ENCODE measurements around the gene KIAA1671.
"Not testable (repeated sequence)": the region's sequence is repeated elsewhere in the genome, so short reads cannot be mapped to it uniquely, and the experiment has no call there.

KIAA1671 gene

GRCh38 chr22:25223269-25223850 lies 270.8 kb downstream of the KIAA1671 start:
- Histone ChIP-seq H3K79me2 (ENCODE audit: insufficient read depth, low read length) (no peaks in the 10 kb centered on the region), H3K36me3 (ENCODE audit: insufficient read depth, low read length) (no peaks in the 10 kb centered on the region), H3K27ac (ENCODE audit: low read depth, low read length, poor library complexity, severe bottlenecking) (no peak overlapping the region), H3K4me2 (ENCODE audit: low read length) (no peak overlapping the region), H3K9ac (ENCODE audit: low read length) (no peak overlapping the region), H3F3A (ENCODE audit: insufficient read depth, low read length) (no peaks in the 10 kb centered on the region), H2AFZ (ENCODE audit: low read length) (no peak overlapping the region), H3K4me1 (ENCODE audit: insufficient read depth, low read length, severe bottlenecking) (no peaks in the 10 kb centered on the region), H4K20me1 (ENCODE audit: insufficient read depth, low read length) (no peaks in the 10 kb centered on the region), H3K27me3 (ENCODE audit: insufficient read depth, low read length) (no peaks in the 10 kb centered on the region), H3K4me3 (ENCODE audit: low read depth, low read length, poor library complexity, severe bottlenecking) (no peak overlapping the region), H3K9me3 (ENCODE audit: low read length) (no peaks in the 10 kb centered on the region), H3K9me2 (ENCODE audit: low read depth, low read length) (no peaks in the 10 kb centered on the region)
- TF ChIP-seq EZH2 (IDR thresholded peaks at IDR 0.05; ENCODE audit: borderline replicate concordance, low read length): no peak

- Histone ChIP-seq H3K9me3 (ENCODE audit: low read length) (no peaks in the 10 kb centered on the region), H3K27me3 (ENCODE audit: insufficient read depth, low read length) (no peaks in the 10 kb centered on the region), H4K20me1 (ENCODE audit: insufficient read depth, low read length) (no peaks in the 10 kb centered on the region), H2AFZ (ENCODE audit: low read length) (no peak overlapping the region), H3K36me3 (ENCODE audit: insufficient read depth, low read length) (no peaks in the 10 kb centered on the region), H3K4me3 (ENCODE audit: low read depth, low read length, poor library complexity, severe bottlenecking) (no peak overlapping the region), H3K4me1 (ENCODE audit: insufficient read depth, low read length, severe bottlenecking) (no peaks in the 10 kb centered on the region), H3K9ac (ENCODE audit: low read length) (no peak overlapping the region), H3F3A (ENCODE audit: insufficient read depth, low read length) (no peaks in the 10 kb centered on the region), H3K27ac (ENCODE audit: low read depth, low read length, poor library complexity, severe bottlenecking) (no peak overlapping the region), H3K9me2 (ENCODE audit: low read depth, low read length) (no peaks in the 10 kb centered on the region), H3K79me2 (ENCODE audit: insufficient read depth, low read length) (no peaks in the 10 kb centered on the region), H3K4me2 (ENCODE audit: low read length) (no peak overlapping the region)
- TF ChIP-seq CTCF (IDR thresholded peaks at IDR 0.05; ENCODE audit: low read length): no peak
- TF ChIP-seq EZH2 (IDR thresholded peaks at IDR 0.05; ENCODE audit: borderline replicate concordance, low read length): no peak
These were observed 276.3 kb downstream of the KIAA1671 start for GRCh38 chr22:25228822-25229221.

- H3K4me2 ChIP-seq (ENCODE audit: low read length); H3F3A ChIP-seq (ENCODE audit: insufficient read depth, low read length); H3K27me3 ChIP-seq (ENCODE audit: insufficient read depth, low read length); H2AFZ ChIP-seq (ENCODE audit: low read length); H3K79me2 ChIP-seq (ENCODE audit: insufficient read depth, low read length); H3K4me3 ChIP-seq (ENCODE audit: low read depth, low read length, poor library complexity, severe bottlenecking); H3K9me3 ChIP-seq (ENCODE audit: low read length); H3K9ac ChIP-seq (ENCODE audit: low read length); H3K4me1 ChIP-seq (ENCODE audit: insufficient read depth, low read length, severe bottlenecking); H3K36me3 ChIP-seq (ENCODE audit: insufficient read depth, low read length); H3K27ac ChIP-seq (ENCODE audit: low read depth, low read length, poor library complexity, severe bottlenecking); H3K9me2 ChIP-seq (ENCODE audit: low read depth, low read length); H4K20me1 ChIP-seq (ENCODE audit: insufficient read depth, low read length): not testable (repeated sequence)
These were observed 278.2 kb downstream of the KIAA1671 start for GRCh38 chr22:25230760-25231159.

- no peaks in the 10 kb centered on the region for H3K4me1 ChIP-seq (ENCODE audit: insufficient read depth, low read length, severe bottlenecking)
- no peaks in the 10 kb centered on the region for H3F3A ChIP-seq (ENCODE audit: insufficient read depth, low read length)
- no peak overlapping the region for H3K9ac ChIP-seq (ENCODE audit: low read length)
- H3K9me3 ChIP-seq (ENCODE audit: low read length): no peaks in the 10 kb centered on the region
- H3K4me2 ChIP-seq (ENCODE audit: low read length): no peak overlapping the region
- H3K27me3 ChIP-seq (ENCODE audit: insufficient read depth, low read length): no peaks in the 10 kb centered on the region
- no peak overlapping the region for H2AFZ ChIP-seq (ENCODE audit: low read length)
- H3K36me3 ChIP-seq (ENCODE audit: insufficient read depth, low read length): no peaks in the 10 kb centered on the region
- no peak for TF ChIP-seq CTCF (IDR thresholded peaks at IDR 0.05; ENCODE audit: low read length)
- TF ChIP-seq EZH2 (IDR thresholded peaks at IDR 0.05; ENCODE audit: borderline replicate concordance, low read length): no peak
- H3K4me3 ChIP-seq (ENCODE audit: low read depth, low read length, poor library complexity, severe bottlenecking): no peak overlapping the region
- no peaks in the 10 kb centered on the region for H3K79me2 ChIP-seq (ENCODE audit: insufficient read depth, low read length)
- H3K27ac ChIP-seq (ENCODE audit: low read depth, low read length, poor library complexity, severe bottlenecking): no peak overlapping the region
- H4K20me1 ChIP-seq (ENCODE audit: insufficient read depth, low read length): no peaks in the 10 kb centered on the region
- H3K9me2 ChIP-seq (ENCODE audit: low read depth, low read length): no peaks in the 10 kb centered on the region
These were observed 279.8 kb downstream of the KIAA1671 start for GRCh38 chr22:25232301-25232700.

- not testable (repeated sequence) for H3F3A ChIP-seq (ENCODE audit: insufficient read depth, low read length); H3K9me2 ChIP-seq (ENCODE audit: low read depth, low read length); H4K20me1 ChIP-seq (ENCODE audit: insufficient read depth, low read length); H3K4me1 ChIP-seq (ENCODE audit: insufficient read depth, low read length, severe bottlenecking); H3K27me3 ChIP-seq (ENCODE audit: insufficient read depth, low read length); H3K36me3 ChIP-seq (ENCODE audit: insufficient read depth, low read length); H3K4me2 ChIP-seq (ENCODE audit: low read length); H3K9me3 ChIP-seq (ENCODE audit: low read length); H3K4me3 ChIP-seq (ENCODE audit: low read depth, low read length, poor library complexity, severe bottlenecking); H2AFZ ChIP-seq (ENCODE audit: low read length); H3K27ac ChIP-seq (ENCODE audit: low read depth, low read length, poor library complexity, severe bottlenecking); H3K9ac ChIP-seq (ENCODE audit: low read length); H3K79me2 ChIP-seq (ENCODE audit: insufficient read depth, low read length)
These were observed 281.2 kb downstream of the KIAA1671 start for GRCh38 chr22:25233706-25234105.
